Stimulated activated CD4-positive, alpha-beta T cell treated with anti-CD3 and anti-CD28 coated beads, Interleukin-15, amount 100 ng/mL, for 1 hour (primary cell): ENCODE results near the gene GJB1.
"Not testable (repeated sequence)": the region's sequence is repeated elsewhere in the genome, so short reads cannot be mapped to it uniquely, and the experiment has no call there.

Experiments used
- DNase-seq, 2 donors: peaks; one replicate each; pipeline ENCODE4 v3.0.0-alpha.2; 2020; ENCODE audit warnings: low read depth in 1 of 2, low spot score in 1 of 2

Gene GJB1

GRCh38 chrX:71254092-71254963 is 31.3 kb downstream of the GJB1 start, which contains the start of gene ZMYM3:
Gene ZMYM3, minus strand, starts transcription at chrX:71254140. Its CDS starts 885 bp downstream, at chrX:71253255.
- peak; percentile 51 to 60 for DNase-seq

DNA sequence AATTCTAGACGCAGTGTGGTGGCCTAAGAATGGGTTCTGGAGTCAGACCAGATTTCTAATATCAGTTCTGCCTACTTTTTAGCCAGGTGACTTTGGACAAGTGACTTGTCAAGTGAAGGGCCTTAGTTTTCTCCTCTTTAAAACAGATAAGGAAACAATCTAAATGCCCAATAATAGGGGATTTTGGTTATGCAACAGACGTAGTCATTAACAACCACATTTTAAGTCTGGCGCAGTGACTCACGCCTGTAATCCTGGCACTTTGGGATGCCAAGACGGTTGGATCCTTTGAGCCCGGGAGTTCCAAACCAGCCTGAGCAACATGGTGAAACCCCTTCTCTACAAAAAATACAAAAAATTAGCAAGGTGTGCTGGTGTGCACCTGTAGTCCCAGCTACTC is 33.0 kb downstream of the GJB1 start:
- DNase-seq, result no peak

- DNase-seq, result no peak
Observed at GRCh38 chrX:71256856-71257255, 33.8 kb downstream of the GJB1 start.

DNA sequence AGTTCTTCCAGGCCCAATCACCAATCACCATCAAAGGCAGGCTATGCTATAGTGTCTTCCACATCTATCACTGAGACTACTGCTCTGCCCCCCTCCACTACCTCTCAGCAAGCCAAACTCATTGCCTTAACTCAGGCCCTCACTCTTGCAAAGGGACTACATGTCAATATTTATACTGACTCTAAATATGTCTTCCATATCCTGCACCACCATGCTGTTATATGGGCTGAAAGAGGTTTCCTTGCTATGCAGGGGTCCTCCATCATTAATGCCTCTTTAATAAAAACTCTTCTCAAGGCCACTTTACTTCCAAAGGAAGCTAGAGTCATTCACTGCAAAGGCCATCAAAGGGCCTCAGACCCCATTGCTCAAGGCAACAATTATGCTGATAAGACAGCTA is 45.6 kb downstream of the GJB1 start:
- DNase-seq, result not testable (repeated sequence)

DNA sequence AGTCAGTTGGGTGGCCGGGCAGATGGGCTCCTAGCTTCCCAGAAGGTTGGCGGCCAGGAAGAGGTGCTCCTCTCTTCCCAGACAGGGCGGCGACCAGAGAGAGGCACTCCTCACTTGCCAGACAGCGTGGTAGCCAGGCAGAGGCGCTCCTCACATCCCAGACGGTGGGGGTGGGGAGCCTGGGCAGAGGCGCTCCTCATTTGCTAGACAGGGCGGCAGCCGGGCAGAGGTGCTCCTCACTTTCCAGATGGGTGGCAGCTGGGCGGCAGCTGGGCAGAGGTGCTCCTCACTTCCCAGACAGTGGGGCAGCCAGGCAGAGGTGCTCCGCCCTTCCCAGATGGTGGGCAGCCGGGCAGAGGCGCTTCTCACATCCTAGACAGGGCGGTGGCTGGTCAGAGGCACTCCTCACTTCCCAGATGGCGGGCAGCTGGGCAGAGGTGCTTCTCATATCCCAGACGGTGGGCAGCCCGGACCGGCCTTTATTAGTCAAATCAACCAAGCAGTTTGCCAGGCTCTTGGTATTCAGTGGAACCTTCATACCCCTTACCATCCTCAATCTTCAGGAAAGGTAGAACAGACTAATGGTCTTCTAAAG is 46.9 kb downstream of the GJB1 start:
- DNase-seq, result no peak

GRCh38 chrX:71272313-71272712 is 49.3 kb downstream of the GJB1 start:
- not testable (repeated sequence) for DNase-seq
